IMR-90 (cell line): Measurements from ENCODE around the gene ETFB. TPM values are rescaled to one million over a fixed set of nuclear protein-coding genes. Genes with fewer than 3 reads are reported as not detected.

Experiments
- ATAC-seq: fragments of 200-7000 bp; cut with Tn5 transposase; 2 replicates; pipeline ENCODE4 v1.9.1; 2020; ENCODE audit warnings: low read depth, mild to moderate bottlenecking, moderate library complexity
- BruUV-seq: library from RNA; stranded (reverse); fragments of 400-500 nt; replicated peaks from 2 replicates; lab custom pipeline; 2021; lab: Mats Ljungman, UMichigan
- CTCF ChIA-PET: fragments of 300-600 bp; formaldehyde crosslinking; extraction: SDS; loops from one replicate; lab custom pipeline; 2021; ENCODE audit warnings: antibody characterized with exemption; lab: Yijun Ruan, JAX
- POLR2A ChIA-PET: fragments of 300-600 bp; sonication (Branson Sonifier 250); formaldehyde crosslinking; loops from one replicate; lab custom pipeline; 2022; ENCODE audit warnings: antibody characterized with exemption; ENCODE audit not compliant: unreplicated experiment; lab: Charles Lee
- DNase-seq: peaks from one replicate; pipeline ENCODE4 v3.0.0; 2013
- H2AFZ ChIP-seq: replicated peaks from 2 replicates; pipeline ENCODE3; 2013; ENCODE audit warnings: low read length, mild to moderate bottlenecking; ENCODE audit not compliant: poor library complexity
- H2AK5ac ChIP-seq: 2 replicates; pipeline ENCODE4 v1.6.1; 2013; ENCODE audit warnings: low read depth, low read length, inconsistent platforms
- H2AK9ac ChIP-seq: replicated peaks from 2 replicates; pipeline ENCODE3; 2013; ENCODE audit warnings: mild to moderate bottlenecking, low read depth, low read length, moderate library complexity; ENCODE audit not compliant: poor library complexity
- H2BK120ac ChIP-seq: 2 replicates; pipeline ENCODE4 v1.6.1; 2013; ENCODE audit warnings: low read depth, low read length, inconsistent platforms
- H2BK15ac ChIP-seq: 3 replicates; pipeline ENCODE4 v1.6.1; 2013; ENCODE audit warnings: low read depth, low read length, inconsistent platforms
- H2BK20ac ChIP-seq: 2 replicates; pipeline ENCODE4 v1.6.1; 2013; ENCODE audit warnings: low read depth, mild to moderate bottlenecking, inconsistent platforms, low read length, moderate library complexity
- H2BK5ac ChIP-seq: 2 replicates; pipeline ENCODE4 v1.6.1; 2013; ENCODE audit warnings: mild to moderate bottlenecking, low read depth, low read length, inconsistent platforms; ENCODE audit not compliant: poor library complexity, severe bottlenecking
- H3K14ac ChIP-seq: replicated peaks from 2 replicates; pipeline ENCODE4 v1.6.1; 2013; ENCODE audit warnings: low read depth, low read length, inconsistent platforms
- H3K18ac ChIP-seq: 2 replicates; pipeline ENCODE4 v1.6.1; 2013; ENCODE audit warnings: low read depth, low read length, control low read depth
- H3K23ac ChIP-seq: 2 replicates; pipeline ENCODE4 v1.6.1; 2013; ENCODE audit warnings: low read depth, low read length, inconsistent platforms
- H3K27ac ChIP-seq: 2 replicates; pipeline ENCODE4 v1.5.1; 2013; ENCODE audit warnings: mild to moderate bottlenecking, control low read depth, low read length; ENCODE audit not compliant: insufficient read depth
- H3K27me3 ChIP-seq: 2 replicates; pipeline ENCODE4 v1.6.1; 2013; ENCODE audit warnings: low read length; ENCODE audit not compliant: control insufficient read depth, insufficient read depth
- H3K36me3 ChIP-seq: 2 replicates; pipeline ENCODE4 v1.6.1; 2013; ENCODE audit warnings: low read length, mixed read lengths; ENCODE audit not compliant: control insufficient read depth, insufficient read depth
- H3K4ac ChIP-seq: 2 replicates; pipeline ENCODE4 v1.6.1; 2013; ENCODE audit warnings: low read depth, low read length, inconsistent platforms
- H3K4me1 ChIP-seq: 2 replicates; pipeline ENCODE4 v1.6.1; 2013; ENCODE audit warnings: low read length, mixed read lengths; ENCODE audit not compliant: control insufficient read depth, insufficient read depth
- H3K4me2 ChIP-seq: 2 replicates; pipeline ENCODE4 v1.6.1; 2013; ENCODE audit warnings: low read depth, mild to moderate bottlenecking, control low read depth, low read length, moderate library complexity
- H3K4me3 ChIP-seq: 2 replicates; pipeline ENCODE4 v1.5.1; 2013; ENCODE audit warnings: low read depth, mild to moderate bottlenecking, control low read depth, low read length, moderate library complexity; ENCODE audit not compliant: insufficient read depth
- H3K56ac ChIP-seq: 2 replicates; pipeline ENCODE4 v1.6.1; 2013; ENCODE audit warnings: low read length, inconsistent platforms; ENCODE audit not compliant: insufficient read depth; ENCODE audit errors: extremely low read depth
- H3K79me1 ChIP-seq, 2 experiments: 2 replicates each; pipeline ENCODE4 v1.6.1; 2013; ENCODE audit warnings: low read length in 2 of 2, inconsistent platforms in 1 of 2, low read depth in 1 of 2
- H3K9ac ChIP-seq: 2 replicates; pipeline ENCODE4 v1.6.1; 2013; ENCODE audit warnings: low read depth, low read length, control low read depth
- H3K9me1 ChIP-seq: 2 replicates; pipeline ENCODE4 v1.6.1; 2013; ENCODE audit warnings: low read length, inconsistent platforms; ENCODE audit not compliant: insufficient read depth
- H3K9me3 ChIP-seq: 2 replicates; pipeline ENCODE4 v1.6.1; 2013; ENCODE audit warnings: low read length; ENCODE audit not compliant: control insufficient read depth, insufficient read depth
- H4K20me1 ChIP-seq: 2 replicates; pipeline ENCODE4 v1.6.1; 2013; ENCODE audit warnings: low read length, inconsistent platforms; ENCODE audit not compliant: insufficient read depth
- H4K5ac ChIP-seq: 2 replicates; pipeline ENCODE4 v1.6.1; 2013; ENCODE audit warnings: mild to moderate bottlenecking, low read depth, low read length, control low read depth
- H4K8ac ChIP-seq, 2 experiments: 2 replicates each; pipeline ENCODE4 v1.6.1; 2013; ENCODE audit warnings: low read depth in 2 of 2, low read length in 2 of 2, control low read depth in 1 of 2, inconsistent platforms in 1 of 2
- H4K91ac ChIP-seq: 2 replicates; pipeline ENCODE4 v1.6.1; 2013; ENCODE audit warnings: low read depth, low read length, inconsistent platforms; ENCODE audit not compliant: insufficient read depth
- BHLHE40 ChIP-seq: fragments of 150-350 bp; IDR thresholded peaks from 2 replicates; pipeline ENCODE4 v1.6.1; 2016; ENCODE audit warnings: mild to moderate bottlenecking, low read depth, low read length
- CEBPB ChIP-seq: IDR thresholded peaks from 2 replicates; pipeline ENCODE4 v1.6.1; 2012; ENCODE audit warnings: low read depth, low read length, improper control_type of control experiment
- CHD1 ChIP-seq: IDR thresholded peaks from 2 replicates; pipeline ENCODE4 v1.6.1; 2012; ENCODE audit warnings: low read depth, low read length, improper control_type of control experiment
- FOS ChIP-seq: fragments of 150-350 bp; IDR thresholded peaks from 2 replicates; pipeline ENCODE4 v1.6.1; 2016; ENCODE audit warnings: low read depth, low read length
- MAFK ChIP-seq: IDR thresholded peaks from 2 replicates; pipeline ENCODE4 v1.6.1; 2012; ENCODE audit warnings: low read depth, low read length, improper control_type of control experiment
- MAZ ChIP-seq: IDR thresholded peaks from 2 replicates; pipeline ENCODE4 v1.6.1; 2012; ENCODE audit warnings: low read depth, mild to moderate bottlenecking, low read length, improper control_type of control experiment, moderate library complexity, borderline replicate concordance
- MXI1 ChIP-seq: IDR thresholded peaks from 2 replicates; pipeline ENCODE4 v1.6.1; 2012; ENCODE audit warnings: low read depth, mild to moderate bottlenecking, low read length, moderate library complexity, borderline replicate concordance
- NFE2L2 ChIP-seq: fragments of 150-350 bp; IDR thresholded peaks from 2 replicates; pipeline ENCODE4 v1.6.1; 2016; ENCODE audit warnings: low read depth, mild to moderate bottlenecking, low read length
- POLR2A ChIP-seq: IDR thresholded peaks from 2 replicates; pipeline ENCODE4 v1.6.1; 2012; ENCODE audit warnings: mild to moderate bottlenecking, low read depth, low read length
- RAD21 ChIP-seq: IDR thresholded peaks from 2 replicates; pipeline ENCODE4 v1.6.1; 2012; ENCODE audit warnings: low read length, improper control_type of control experiment
- RCOR1 ChIP-seq: IDR thresholded peaks from 2 replicates; pipeline ENCODE4 v1.6.1; 2012; ENCODE audit warnings: mild to moderate bottlenecking, low read length, improper control_type of control experiment; ENCODE audit not compliant: insufficient replicate concordance
- RFX5 ChIP-seq: IDR thresholded peaks from 2 replicates; pipeline ENCODE4 v1.8.0; 2012; ENCODE audit warnings: low read depth, mild to moderate bottlenecking, low read length, moderate library complexity
- SMC3 ChIP-seq: fragments of 150-350 bp; IDR thresholded peaks from 2 replicates; pipeline ENCODE4 v1.6.1; 2016; ENCODE audit warnings: low read depth, mild to moderate bottlenecking, antibody characterized with exemption, low read length, moderate library complexity
- WGBS, 2 experiments: methylation state at CpG; one replicate each; pipeline versions ENCODE4 v1.1.5 to v1.1.7; 2013; ENCODE audit warnings: missing lambda C conversion rate in 2 of 2; ENCODE audit not compliant: insufficient read length in 1 of 2; ENCODE audit errors: extremely low coverage in 2 of 2; 5-methylcytosine and 5-hydroxymethylcytosine counted together
- dilution Hi-C: fragments of 300-500 bp; cut with HindIII; formaldehyde crosslinking; loops from one replicate; pipeline ENCODE4 v1.14.3; 2018; ENCODE audit warnings: low sequenced_read_pairs; ENCODE audit not compliant: unreplicated experiment
- in situ Hi-C: fragments of 300-500 bp; cut with MboI; formaldehyde crosslinking; loops from 3 replicates; pipeline ENCODE4 v1.14.3; 2019; ENCODE audit warnings: low sequenced_read_pairs, inconsistent platforms, mixed read lengths
- intact Hi-C: fragments of 100-400 bp; cut with micrococcal nuclease; formaldehyde crosslinking; loops from 2 replicates; pipeline ENCODE4 v1.10.0; 2022
- polyA plus RNA-seq, 3 experiments: library from polyadenylated mRNA; depleted of rRNA; stranded (reverse); fragments of >200 nt; gene quantifications; 2 replicates each; pipeline ENCODE4 v1.2.3, GENCODE V29; 2012; ENCODE audit warnings: low replicate concordance in 1 of 3
- total RNA-seq: library from RNA; depleted of rRNA; stranded (reverse); fragments of >200 nt; gene quantifications from 2 replicates; pipeline ENCODE4 v1.2.3, GENCODE V29; 2012
- TF ChIP-seq, protein P1 (sequence below): fragments of 150-350 bp; IDR thresholded peaks from 2 replicates; pipeline ENCODE4 v1.6.1; 2017; ENCODE audit warnings: mild to moderate bottlenecking, antibody characterized with exemption, low read length, low read depth
- TF ChIP-seq, protein P2 (sequence below): fragments of 150-350 bp; IDR thresholded peaks from 2 replicates; pipeline ENCODE4 v1.6.1; 2016; ENCODE audit warnings: low read depth, mild to moderate bottlenecking, low read length, moderate library complexity, borderline replicate concordance
- TF ChIP-seq, protein P3 (sequence below): conservative IDR thresholded peaks from 2 replicates; pipeline ENCODE4 v1.5.1; 2012; ENCODE audit warnings: mild to moderate bottlenecking, low read depth, low read length, improper control_type of control experiment

ETFB gene
- total and polyA plus RNA-seq, 2 of the 4 experiments (the other 2 are of a cell fraction): 141 to 166 TPM

DNA sequence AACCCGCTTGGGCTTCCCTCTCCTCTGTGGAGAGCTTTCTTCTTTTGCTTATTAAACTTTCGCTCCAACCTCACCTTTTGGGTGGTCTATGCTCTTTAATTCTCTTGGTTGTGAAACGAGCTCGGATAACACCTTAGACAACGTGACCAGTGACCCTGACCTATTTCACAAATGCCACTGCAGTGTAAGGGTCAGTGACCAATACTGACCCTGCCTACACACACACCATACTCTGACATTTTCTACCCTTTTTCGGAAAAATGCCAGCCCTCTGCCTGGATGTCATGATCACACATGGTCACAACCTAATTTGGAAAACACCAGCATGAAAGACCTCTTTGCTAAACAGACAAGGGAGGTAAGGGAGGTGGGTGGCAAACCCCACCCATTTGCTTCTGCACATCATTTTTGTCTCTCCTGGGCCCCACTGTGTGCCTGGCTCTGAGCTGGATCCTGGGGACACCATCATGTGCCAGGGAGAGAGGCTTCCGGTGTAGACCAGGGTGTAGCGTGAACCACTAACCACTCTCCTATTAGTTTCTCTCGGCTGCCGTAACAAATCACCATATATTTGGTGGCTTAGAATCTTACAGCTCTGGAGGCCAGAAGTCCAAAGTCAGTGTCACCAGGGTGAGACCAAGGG, 9.9 kb downstream of the ETFB start:
- H3K56ac ChIP-seq: no peak overlapping the region
- H2AK5ac ChIP-seq: no peak overlapping the region
- H4K5ac ChIP-seq: no peak overlapping the region
- CTCF ChIA-PET: no interaction called here
- no CpG with 5 or more reads among the region's 10 CpGs for WGBS, 2 experiments
- no peak overlapping the region for H2BK5ac ChIP-seq
- peaks cover 3% of the 10 kb centered on the region for H4K20me1 ChIP-seq
- H3K27me3 ChIP-seq: no peaks in the 10 kb centered on the region
- H3K18ac ChIP-seq: no peak overlapping the region
- dilution Hi-C loops (no loop called here), intact Hi-C loops (no loop called here), in situ Hi-C loops (no loop called here)
- H3K4me3 ChIP-seq: no peak overlapping the region
- H4K91ac ChIP-seq: no peak overlapping the region; the same call in 1 of the 2 replicates
- H2BK120ac ChIP-seq: no peak overlapping the region
- H3K4ac ChIP-seq: no peak overlapping the region
- no peaks in the 10 kb centered on the region for H3K9me1 ChIP-seq
- H2AK9ac ChIP-seq: no peak overlapping the region
- H3K27ac ChIP-seq: no peak overlapping the region
- POLR2A ChIA-PET: no interaction called here
- H2AFZ ChIP-seq: no peak overlapping the region
- H3K14ac ChIP-seq: no peak overlapping the region
- peaks cover 7% of the 10 kb centered on the region; the same call in 1 of the 2 replicates for H3K36me3 ChIP-seq
- H3K79me1 ChIP-seq: peaks cover 5 to 6% of the 10 kb centered on the region in 2 experiments; a peak in 2 of 4 replicates
- no peak overlapping the region for H2BK20ac ChIP-seq
- TF ChIP-seq MAZ: no peak
- no peak for TF ChIP-seq CHD1
- TF ChIP-seq, protein P1, sequence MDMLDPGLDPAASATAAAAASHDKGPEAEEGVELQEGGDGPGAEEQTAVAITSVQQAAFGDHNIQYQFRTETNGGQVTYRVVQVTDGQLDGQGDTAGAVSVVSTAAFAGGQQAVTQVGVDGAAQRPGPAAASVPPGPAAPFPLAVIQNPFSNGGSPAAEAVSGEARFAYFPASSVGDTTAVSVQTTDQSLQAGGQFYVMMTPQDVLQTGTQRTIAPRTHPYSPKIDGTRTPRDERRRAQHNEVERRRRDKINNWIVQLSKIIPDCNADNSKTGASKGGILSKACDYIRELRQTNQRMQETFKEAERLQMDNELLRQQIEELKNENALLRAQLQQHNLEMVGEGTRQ: no peak
- TF ChIP-seq MXI1: no peak
- no peak for TF ChIP-seq MAFK
- no peak for TF ChIP-seq RAD21
- TF ChIP-seq RCOR1: no peak
- TF ChIP-seq SMC3: no peak
- no peak for TF ChIP-seq FOS
- TF ChIP-seq POLR2A: no peak
- TF ChIP-seq RFX5: no peak
- TF ChIP-seq, protein P2, sequence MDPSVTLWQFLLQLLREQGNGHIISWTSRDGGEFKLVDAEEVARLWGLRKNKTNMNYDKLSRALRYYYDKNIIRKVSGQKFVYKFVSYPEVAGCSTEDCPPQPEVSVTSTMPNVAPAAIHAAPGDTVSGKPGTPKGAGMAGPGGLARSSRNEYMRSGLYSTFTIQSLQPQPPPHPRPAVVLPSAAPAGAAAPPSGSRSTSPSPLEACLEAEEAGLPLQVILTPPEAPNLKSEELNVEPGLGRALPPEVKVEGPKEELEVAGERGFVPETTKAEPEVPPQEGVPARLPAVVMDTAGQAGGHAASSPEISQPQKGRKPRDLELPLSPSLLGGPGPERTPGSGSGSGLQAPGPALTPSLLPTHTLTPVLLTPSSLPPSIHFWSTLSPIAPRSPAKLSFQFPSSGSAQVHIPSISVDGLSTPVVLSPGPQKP: no peak
- TF ChIP-seq NFE2L2: no peak
- TF ChIP-seq BHLHE40: no peak
- TF ChIP-seq CEBPB: no peak
- TF ChIP-seq, protein P3, sequence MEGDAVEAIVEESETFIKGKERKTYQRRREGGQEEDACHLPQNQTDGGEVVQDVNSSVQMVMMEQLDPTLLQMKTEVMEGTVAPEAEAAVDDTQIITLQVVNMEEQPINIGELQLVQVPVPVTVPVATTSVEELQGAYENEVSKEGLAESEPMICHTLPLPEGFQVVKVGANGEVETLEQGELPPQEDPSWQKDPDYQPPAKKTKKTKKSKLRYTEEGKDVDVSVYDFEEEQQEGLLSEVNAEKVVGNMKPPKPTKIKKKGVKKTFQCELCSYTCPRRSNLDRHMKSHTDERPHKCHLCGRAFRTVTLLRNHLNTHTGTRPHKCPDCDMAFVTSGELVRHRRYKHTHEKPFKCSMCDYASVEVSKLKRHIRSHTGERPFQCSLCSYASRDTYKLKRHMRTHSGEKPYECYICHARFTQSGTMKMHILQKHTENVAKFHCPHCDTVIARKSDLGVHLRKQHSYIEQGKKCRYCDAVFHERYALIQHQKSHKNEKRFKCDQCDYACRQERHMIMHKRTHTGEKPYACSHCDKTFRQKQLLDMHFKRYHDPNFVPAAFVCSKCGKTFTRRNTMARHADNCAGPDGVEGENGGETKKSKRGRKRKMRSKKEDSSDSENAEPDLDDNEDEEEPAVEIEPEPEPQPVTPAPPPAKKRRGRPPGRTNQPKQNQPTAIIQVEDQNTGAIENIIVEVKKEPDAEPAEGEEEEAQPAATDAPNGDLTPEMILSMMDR: no peak
- H2BK15ac ChIP-seq: no peak overlapping the region
- H3K23ac ChIP-seq: no peak overlapping the region
- no peak for DNase-seq
- peaks cover 7% of the 10 kb centered on the region for H3K4me1 ChIP-seq
- no peak overlapping the region for H3K4me2 ChIP-seq
- no peak overlapping the region for H3K9ac ChIP-seq
- BruUV-seq: no TSS peak
- H4K8ac ChIP-seq: no peak overlapping the region
- ATAC-seq: no peak
- no peaks in the 10 kb centered on the region for H3K9me3 ChIP-seq
